ENCODE measurements around the gene SLC39A5.

Gene SLC39A5

GRCh38 chr12:56231184-56231582 is 1.3 kb downstream of the SLC39A5 start:
- Histone ChIP-seq H3K27me3 (ENCODE audit: control insufficient read depth, insufficient read depth, low read length) (no peaks in the 10 kb centered on the region), H3K9me3 (ENCODE audit: control insufficient read depth, insufficient read depth, low read length) (no peaks in the 10 kb centered on the region), H3K9ac (ENCODE audit: low read depth, low read length) (no peak overlapping the region), H3K4me3 (ENCODE audit: low read depth, low read length) (no peak overlapping the region), H3K36me3 (ENCODE audit: control insufficient read depth, insufficient read depth, low read length) (peaks cover 6% of the 10 kb centered on the region), H3K4me1 (ENCODE audit: control insufficient read depth, insufficient read depth, low read length) (no peaks in the 10 kb centered on the region), H3K27ac (ENCODE audit: low read depth, low read length) (no peak overlapping the region)

- Histone ChIP-seq H3K36me3 (ENCODE audit: control insufficient read depth, insufficient read depth, low read length) (peaks cover 4% of the 10 kb centered on the region), H3K9me3 (ENCODE audit: control insufficient read depth, insufficient read depth, low read length) (no peaks in the 10 kb centered on the region), H3K27ac (ENCODE audit: low read depth, low read length) (no peak overlapping the region), H3K4me1 (ENCODE audit: control insufficient read depth, insufficient read depth, low read length) (0 out of 2 replicates have a peak, but pooled peaks cover 6% of the 10 kb centered on the region), H3K4me3 (ENCODE audit: low read depth, low read length) (no peak overlapping the region), H3K9ac (ENCODE audit: low read depth, low read length) (no peak overlapping the region), H3K27me3 (ENCODE audit: control insufficient read depth, insufficient read depth, low read length) (no peaks in the 10 kb centered on the region)
Observed at GRCh38 chr12:56234746-56235436, 5.0 kb downstream of the SLC39A5 start.

- Histone ChIP-seq H3K9me3 (ENCODE audit: control insufficient read depth, insufficient read depth, low read length) (no peaks in the 10 kb centered on the region), H3K4me3 (ENCODE audit: low read depth, low read length) (no peak overlapping the region), H3K27me3 (ENCODE audit: control insufficient read depth, insufficient read depth, low read length) (no peaks in the 10 kb centered on the region), H3K36me3 (ENCODE audit: control insufficient read depth, insufficient read depth, low read length) (peaks cover 15% of the 10 kb centered on the region), H3K27ac (ENCODE audit: low read depth, low read length) (no peak overlapping the region), H3K9ac (ENCODE audit: low read depth, low read length) (no peak overlapping the region), H3K4me1 (ENCODE audit: control insufficient read depth, insufficient read depth, low read length) (0 out of 2 replicates have a peak, but pooled peaks cover 6% of the 10 kb centered on the region)
Observed at GRCh38 chr12:56236091-56236490, 6.2 kb downstream of the SLC39A5 start.

- peaks cover 24% of the 10 kb centered on the region for H3K36me3 ChIP-seq (ENCODE audit: control insufficient read depth, insufficient read depth, low read length)
- no peaks in the 10 kb centered on the region for H3K9me3 ChIP-seq (ENCODE audit: control insufficient read depth, insufficient read depth, low read length)
- H3K4me1 ChIP-seq (ENCODE audit: control insufficient read depth, insufficient read depth, low read length), result 0 out of 2 replicates have a peak, but pooled peaks cover 6% of the 10 kb centered on the region
- H3K4me3 ChIP-seq (ENCODE audit: low read depth, low read length), result no peak overlapping the region
- H3K9ac ChIP-seq (ENCODE audit: low read depth, low read length), result no peak overlapping the region
- H3K27ac ChIP-seq (ENCODE audit: low read depth, low read length), result no peak overlapping the region
- H3K27me3 ChIP-seq (ENCODE audit: control insufficient read depth, insufficient read depth, low read length), result no peaks in the 10 kb centered on the region
Observed at GRCh38 chr12:56236985-56237384, 7.1 kb downstream of the SLC39A5 start.

DNA sequence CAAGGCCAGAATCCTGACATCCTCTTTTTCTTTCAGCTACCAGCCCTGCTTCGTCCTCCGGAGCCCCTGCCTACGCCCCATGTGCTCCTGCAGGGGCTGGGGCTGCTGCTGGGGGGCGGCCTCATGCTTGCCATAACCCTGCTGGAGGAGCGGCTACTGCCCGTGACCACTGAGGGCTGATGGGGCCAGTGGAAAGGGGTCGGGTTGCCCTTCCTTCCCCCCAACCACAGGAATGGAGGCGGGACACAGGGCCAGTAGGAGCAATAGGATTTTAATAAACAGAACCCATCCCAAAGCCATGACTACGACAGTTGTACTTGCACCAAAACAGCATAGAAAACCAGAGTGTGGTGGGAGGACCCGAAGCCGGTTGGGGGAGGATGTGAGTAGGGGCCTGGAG is 7.7 kb downstream of the SLC39A5 start:
- Histone ChIP-seq H3K9ac (ENCODE audit: low read depth, low read length) (no peak overlapping the region), H3K4me1 (ENCODE audit: control insufficient read depth, insufficient read depth, low read length) (0 out of 2 replicates have a peak, but pooled peaks cover 6% of the 10 kb centered on the region), H3K36me3 (ENCODE audit: control insufficient read depth, insufficient read depth, low read length) (peaks cover 30% of the 10 kb centered on the region), H3K4me3 (ENCODE audit: low read depth, low read length) (no peak overlapping the region), H3K9me3 (ENCODE audit: control insufficient read depth, insufficient read depth, low read length) (no peaks in the 10 kb centered on the region), H3K27me3 (ENCODE audit: control insufficient read depth, insufficient read depth, low read length) (no peaks in the 10 kb centered on the region), H3K27ac (ENCODE audit: low read depth, low read length) (no peak overlapping the region)

DNA sequence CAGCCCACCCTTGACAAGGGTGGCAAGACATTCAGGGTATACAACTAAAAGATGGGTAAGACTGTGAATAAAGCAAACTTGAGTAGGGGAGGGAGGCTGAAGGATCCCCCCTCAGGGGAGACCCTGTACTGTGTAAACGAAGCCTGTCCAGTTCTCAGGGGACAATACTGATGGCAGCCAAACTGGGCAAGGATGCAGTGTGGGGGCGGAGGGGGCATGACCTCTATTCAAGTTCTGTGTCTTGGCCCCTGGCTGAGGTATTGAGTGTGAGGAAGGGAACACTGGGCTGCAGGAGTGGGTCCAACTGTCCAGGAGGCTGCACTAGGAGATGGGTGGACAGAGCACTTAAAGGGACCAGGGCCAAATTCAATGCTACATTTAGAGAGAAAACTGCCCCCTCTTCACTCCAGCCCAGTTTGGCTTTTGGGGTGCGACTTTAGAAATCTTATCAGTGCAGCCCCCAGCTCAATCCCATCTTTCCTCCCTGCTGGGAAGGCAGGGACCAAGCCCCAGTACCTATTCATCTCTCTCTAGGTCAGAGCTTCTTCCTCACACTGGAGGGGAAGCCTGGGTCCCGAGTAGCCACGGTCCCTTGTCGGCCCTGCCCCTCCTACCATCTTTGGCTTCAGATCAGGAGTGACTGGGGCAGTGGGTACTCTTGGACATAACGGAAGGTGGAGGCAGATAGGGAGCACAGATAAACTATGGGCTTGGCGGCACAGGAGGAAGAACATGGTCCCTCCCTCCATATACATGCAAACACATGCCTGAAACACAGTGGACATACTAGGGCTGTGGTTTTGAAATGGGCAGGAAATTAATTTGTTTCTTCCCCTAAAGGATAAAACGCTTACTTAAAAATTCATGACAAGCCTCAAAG is 11.8 kb downstream of the SLC39A5 start:
- H3K9me3 ChIP-seq (ENCODE audit: control insufficient read depth, insufficient read depth, low read length), result no peaks in the 10 kb centered on the region
- H3K27me3 ChIP-seq (ENCODE audit: control insufficient read depth, insufficient read depth, low read length), result no peaks in the 10 kb centered on the region
- no peak overlapping the region for H3K9ac ChIP-seq (ENCODE audit: low read depth, low read length)
- H3K4me3 ChIP-seq (ENCODE audit: low read depth, low read length), result no peak overlapping the region
- H3K4me1 ChIP-seq (ENCODE audit: control insufficient read depth, insufficient read depth, low read length), result 0 out of 2 replicates have a peak, but pooled peaks cover 6% of the 10 kb centered on the region
- H3K36me3 ChIP-seq (ENCODE audit: control insufficient read depth, insufficient read depth, low read length), result peaks cover 66% of the 10 kb centered on the region
- no peak overlapping the region for H3K27ac ChIP-seq (ENCODE audit: low read depth, low read length)

DNA sequence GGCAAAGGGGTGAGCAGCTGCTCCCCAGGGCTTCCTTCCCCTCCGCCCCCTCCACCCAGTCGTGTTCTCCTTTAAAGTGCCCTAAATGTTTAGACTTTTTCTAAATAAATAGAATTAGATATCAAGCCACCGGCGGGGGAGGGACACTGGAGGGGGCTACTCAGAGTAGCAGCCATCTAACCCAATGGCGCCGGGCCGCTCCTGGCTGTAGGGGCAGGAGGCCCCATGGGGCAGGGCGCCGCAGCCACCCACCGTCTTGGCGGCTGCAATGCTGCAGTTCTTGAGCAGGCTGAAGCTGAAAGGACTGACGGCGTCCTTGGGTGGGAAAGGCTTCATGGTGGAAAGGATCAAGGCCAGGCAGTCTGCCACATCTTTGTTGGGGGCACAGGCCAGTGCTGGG is 13.1 kb downstream of the SLC39A5 start:
- H3K27ac ChIP-seq (ENCODE audit: low read depth, low read length), result no peak overlapping the region
- peaks cover 78% of the 10 kb centered on the region for H3K36me3 ChIP-seq (ENCODE audit: control insufficient read depth, insufficient read depth, low read length)
- no peaks in the 10 kb centered on the region for H3K27me3 ChIP-seq (ENCODE audit: control insufficient read depth, insufficient read depth, low read length)
- H3K9ac ChIP-seq (ENCODE audit: low read depth, low read length), result no peak overlapping the region
- no peaks in the 10 kb centered on the region for H3K4me1 ChIP-seq (ENCODE audit: control insufficient read depth, insufficient read depth, low read length)
- no peak overlapping the region for H3K4me3 ChIP-seq (ENCODE audit: low read depth, low read length)
- H3K9me3 ChIP-seq (ENCODE audit: control insufficient read depth, insufficient read depth, low read length), result no peaks in the 10 kb centered on the region

DNA sequence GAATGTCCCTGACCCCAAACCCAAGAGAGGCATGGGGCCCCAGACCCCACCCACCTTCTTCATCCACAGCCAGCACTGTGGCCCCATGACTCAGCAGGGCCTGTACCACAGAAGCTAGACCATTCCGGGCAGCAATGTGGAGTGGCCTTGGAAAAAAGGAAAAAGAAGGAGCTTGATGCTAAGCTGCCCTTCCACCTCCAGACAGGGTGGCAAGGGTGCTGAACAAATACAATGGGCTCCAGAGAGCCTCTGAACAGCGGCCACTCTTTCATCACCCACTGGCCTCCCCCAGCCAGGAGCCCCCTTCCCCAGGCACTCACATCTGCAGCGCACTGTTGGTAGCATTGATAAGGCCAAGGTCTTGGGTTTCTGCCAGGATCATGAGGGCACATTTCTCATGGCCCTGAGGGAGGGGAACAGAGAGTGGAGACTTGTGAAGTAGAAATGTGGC is 13.9 kb downstream of the SLC39A5 start:
- H3K27ac ChIP-seq (ENCODE audit: low read depth, low read length), result no peak overlapping the region
- H3K4me3 ChIP-seq (ENCODE audit: low read depth, low read length), result no peak overlapping the region
- no peaks in the 10 kb centered on the region for H3K4me1 ChIP-seq (ENCODE audit: control insufficient read depth, insufficient read depth, low read length)
- no peaks in the 10 kb centered on the region for H3K27me3 ChIP-seq (ENCODE audit: control insufficient read depth, insufficient read depth, low read length)
- H3K9me3 ChIP-seq (ENCODE audit: control insufficient read depth, insufficient read depth, low read length), result no peaks in the 10 kb centered on the region
- H3K9ac ChIP-seq (ENCODE audit: low read depth, low read length), result no peak overlapping the region
- H3K36me3 ChIP-seq (ENCODE audit: control insufficient read depth, insufficient read depth, low read length), result peaks cover 85% of the 10 kb centered on the region

DNA sequence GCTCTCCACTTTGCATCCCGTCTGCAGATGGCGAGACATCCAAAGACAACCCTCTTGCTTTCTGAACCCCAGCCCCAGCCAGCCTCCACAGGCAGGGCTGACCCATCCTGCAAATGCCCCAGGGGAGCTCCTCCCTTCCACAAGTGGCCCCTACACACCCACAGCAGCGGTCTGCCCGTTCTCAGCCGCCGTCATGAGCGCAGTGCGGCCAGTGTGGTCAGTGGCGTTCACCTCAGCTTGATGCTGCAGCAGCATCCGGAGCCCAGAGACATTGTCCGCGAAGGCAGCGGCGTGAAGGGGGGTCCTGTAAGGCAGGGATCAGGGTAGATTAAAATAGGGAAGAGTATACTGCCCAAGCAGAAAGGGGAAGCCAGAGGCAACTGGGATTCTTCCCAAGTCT is 14.6 kb downstream of the SLC39A5 start:
- Histone ChIP-seq H3K27me3 (ENCODE audit: control insufficient read depth, insufficient read depth, low read length) (no peaks in the 10 kb centered on the region), H3K9me3 (ENCODE audit: control insufficient read depth, insufficient read depth, low read length) (no peaks in the 10 kb centered on the region), H3K36me3 (ENCODE audit: control insufficient read depth, insufficient read depth, low read length) (peaks cover 93% of the 10 kb centered on the region), H3K9ac (ENCODE audit: low read depth, low read length) (no peak overlapping the region), H3K4me1 (ENCODE audit: control insufficient read depth, insufficient read depth, low read length) (no peaks in the 10 kb centered on the region), H3K27ac (ENCODE audit: low read depth, low read length) (no peak overlapping the region), H3K4me3 (ENCODE audit: low read depth, low read length) (no peak overlapping the region)

GRCh38 chr12:56247923-56248322 is 18.1 kb downstream of the SLC39A5 start:
- Histone ChIP-seq H3K9ac (ENCODE audit: low read depth, low read length) (no peak overlapping the region), H3K36me3 (ENCODE audit: control insufficient read depth, insufficient read depth, low read length) (peaks cover 89% of the 10 kb centered on the region), H3K4me3 (ENCODE audit: low read depth, low read length) (no peak overlapping the region), H3K9me3 (ENCODE audit: control insufficient read depth, insufficient read depth, low read length) (no peaks in the 10 kb centered on the region), H3K27me3 (ENCODE audit: control insufficient read depth, insufficient read depth, low read length) (no peaks in the 10 kb centered on the region), H3K27ac (ENCODE audit: low read depth, low read length) (no peak overlapping the region), H3K4me1 (ENCODE audit: control insufficient read depth, insufficient read depth, low read length) (no peaks in the 10 kb centered on the region)

GRCh38 chr12:56248711-56249110 is 18.9 kb downstream of the SLC39A5 start:
- H3K27ac ChIP-seq (ENCODE audit: low read depth, low read length), result no peak overlapping the region
- H3K9me3 ChIP-seq (ENCODE audit: control insufficient read depth, insufficient read depth, low read length), result no peaks in the 10 kb centered on the region
- H3K9ac ChIP-seq (ENCODE audit: low read depth, low read length), result no peak overlapping the region
- no peaks in the 10 kb centered on the region for H3K27me3 ChIP-seq (ENCODE audit: control insufficient read depth, insufficient read depth, low read length)
- H3K36me3 ChIP-seq (ENCODE audit: control insufficient read depth, insufficient read depth, low read length), result peaks cover 89% of the 10 kb centered on the region
- no peak overlapping the region for H3K4me3 ChIP-seq (ENCODE audit: low read depth, low read length)
- H3K4me1 ChIP-seq (ENCODE audit: control insufficient read depth, insufficient read depth, low read length), result no peaks in the 10 kb centered on the region

Data from HUES48 (cell line).